CD4-positive, alpha-beta T cell treated with Interleukin-1 beta for 1 hour (primary cell): Measurements from ENCODE around the gene CDH8.
A peak's percentile ranks its signal among the peaks of the same experiment; 100 is the strongest.
"Not testable (repeated sequence)": the region's sequence is repeated elsewhere in the genome, so short reads cannot be mapped to it uniquely, and the experiment has no call there.

Experiments
- DNase-seq, 2 donors: peaks; one replicate each; pipeline ENCODE4 v3.0.0-alpha.2; 2020 to 2022

The CDH8 gene

DNA sequence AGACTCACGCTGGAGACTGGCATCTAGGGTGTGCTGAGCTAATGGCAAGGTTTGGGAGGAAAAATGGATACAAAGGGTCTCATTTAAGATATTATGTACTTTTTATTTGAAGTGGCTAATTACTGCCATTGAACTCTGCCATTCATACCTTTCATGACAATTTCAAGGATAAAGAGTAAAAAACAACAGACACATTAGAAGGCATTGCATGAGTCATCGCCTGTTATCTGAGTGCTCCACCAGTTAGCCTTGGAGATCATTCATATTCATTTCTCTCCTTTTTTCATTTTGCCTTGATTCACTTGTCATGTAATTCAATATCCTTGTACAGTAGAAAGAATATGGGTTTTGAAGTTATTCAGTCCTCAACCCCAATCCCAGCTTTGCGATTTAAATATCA is 109.5 kb downstream of the CDH8 start:
- no peak for DNase-seq

DNA sequence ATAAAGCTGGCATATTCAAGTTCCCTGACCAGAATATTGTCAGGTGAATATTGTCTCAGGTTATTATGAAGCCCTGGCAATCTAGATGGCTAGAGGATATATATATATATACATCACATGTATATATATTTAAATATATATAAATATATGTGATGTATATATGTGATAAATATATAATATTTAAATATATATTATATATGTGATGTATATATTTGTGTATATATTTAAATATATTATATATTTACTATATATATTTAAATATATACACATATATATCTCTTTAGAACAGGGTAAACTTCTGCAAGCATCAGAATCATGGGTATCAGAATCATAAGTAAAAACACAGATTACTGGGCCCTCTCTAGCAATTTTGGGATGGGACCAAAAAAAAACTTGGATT is 112.6 kb downstream of the CDH8 start:
- no peak for DNase-seq

DNA sequence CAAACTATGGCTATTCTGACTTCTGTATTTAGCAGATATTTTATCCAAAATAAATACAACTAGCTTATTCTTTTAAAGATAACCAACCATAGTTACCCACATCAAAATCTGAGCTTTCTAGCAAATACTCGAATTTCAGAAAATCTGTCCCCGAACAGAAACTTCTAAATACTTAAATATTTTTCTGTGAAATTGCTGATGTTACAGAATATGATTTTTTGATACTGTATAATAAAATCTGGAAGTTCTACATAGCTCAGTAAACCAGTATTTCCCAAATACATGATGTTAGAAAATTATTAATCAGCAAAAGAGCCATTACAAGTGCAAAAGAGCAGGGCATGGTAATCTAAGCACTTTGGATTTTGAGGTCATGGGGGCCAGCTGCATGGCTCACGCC is 114.9 kb downstream of the CDH8 start:
- DNase-seq = no peak

- not testable (repeated sequence) for DNase-seq
Observed at GRCh38 chr16:61917865-61918826, 118.1 kb downstream of the CDH8 start.

- DNase-seq = no peak
Observed at GRCh38 chr16:61915569-61915968, 120.7 kb downstream of the CDH8 start.

- no peak for DNase-seq
Observed at GRCh38 chr16:61909074-61909473, 127.2 kb downstream of the CDH8 start.

- DNase-seq = no peak
Observed at GRCh38 chr16:61908426-61908825, 127.8 kb downstream of the CDH8 start.

DNA sequence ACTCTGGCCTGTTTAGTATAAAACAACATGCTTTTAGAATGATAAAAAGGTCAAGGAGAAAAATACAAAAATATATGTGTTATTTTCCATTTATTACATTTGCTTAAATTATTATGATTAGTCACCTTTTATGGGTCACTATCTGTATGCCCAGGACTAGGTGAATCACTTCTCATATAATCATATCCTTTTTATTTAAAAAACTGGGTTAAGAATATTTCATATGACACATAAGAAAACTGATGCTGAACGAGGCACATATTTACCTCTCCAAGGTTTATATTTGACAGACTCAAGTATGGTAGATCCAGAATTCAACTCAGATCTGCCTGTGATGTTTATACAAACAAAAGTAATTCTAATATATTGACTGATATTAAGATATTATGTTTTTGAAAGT is 134.5 kb downstream of the CDH8 start:
- no peak for DNase-seq

DNA sequence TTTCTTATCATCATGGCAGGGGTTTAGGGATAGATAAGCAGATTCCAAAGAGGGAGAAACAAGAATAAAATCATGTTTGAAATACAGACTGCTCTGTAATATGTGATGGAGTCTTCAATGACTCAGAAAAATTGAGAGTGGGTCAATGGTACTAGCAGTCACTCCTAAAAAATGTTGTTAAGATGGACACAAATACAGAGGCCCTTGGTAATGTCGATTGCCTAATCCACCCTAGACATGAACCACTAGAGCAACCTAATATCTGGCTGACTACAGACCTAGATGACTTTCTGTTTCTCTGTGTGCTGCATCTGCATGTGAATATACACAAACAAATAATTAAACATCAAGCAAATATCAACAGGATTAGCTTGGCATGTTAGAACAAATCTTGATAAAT is 135.8 kb downstream of the CDH8 start:
- DNase-seq = no peak

GRCh38 chr16:61897657-61898056 is 138.6 kb downstream of the CDH8 start:
- DNase-seq = no peak

- no peak for DNase-seq
Observed at GRCh38 chr16:61892531-61892930, 143.7 kb downstream of the CDH8 start.

GRCh38 chr16:61891460-61891859 is 144.8 kb downstream of the CDH8 start:
- DNase-seq = no peak

- DNase-seq = no peak
Observed at GRCh38 chr16:61890386-61890785, 145.9 kb downstream of the CDH8 start.

DNA sequence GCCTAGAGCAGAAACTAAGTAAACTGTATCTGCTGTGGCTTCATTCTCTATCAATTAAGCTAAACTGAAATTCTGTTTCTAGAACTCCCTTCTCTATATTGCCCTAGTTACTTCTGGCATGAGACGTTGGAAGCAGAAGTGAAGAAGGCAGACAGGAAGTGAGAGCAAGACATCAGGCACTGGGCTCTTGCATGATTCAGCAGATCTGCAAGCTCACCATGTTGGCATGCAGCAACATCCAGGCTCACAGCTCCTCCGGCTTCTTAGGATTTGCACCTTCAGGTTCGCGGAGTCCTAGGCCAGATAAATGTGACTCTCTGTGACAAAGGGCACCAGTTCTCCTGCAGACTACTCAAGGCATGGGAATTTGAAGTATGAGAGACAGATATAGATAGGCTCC is 148.3 kb downstream of the CDH8 start:
- peak in 1 of 2 donors; percentile 19 for DNase-seq

DNA sequence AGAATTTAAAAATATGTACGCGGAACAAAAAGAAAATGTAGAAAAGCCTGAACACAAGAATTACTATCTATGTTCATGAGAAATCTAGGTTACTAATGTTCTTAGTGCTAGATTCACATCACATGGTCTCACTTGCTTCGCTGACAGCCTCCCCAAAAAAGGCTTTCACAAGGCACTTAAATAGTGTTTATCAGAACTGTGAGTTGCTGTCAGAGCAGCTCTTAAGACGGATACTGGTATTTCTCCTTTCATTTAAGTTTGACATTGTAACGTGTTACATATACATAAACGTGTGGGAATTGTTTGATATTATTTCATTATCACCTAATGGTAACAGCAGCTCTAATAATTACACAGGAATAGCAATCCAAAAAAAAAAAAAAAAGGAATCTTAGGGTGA is 150.9 kb downstream of the CDH8 start:
- DNase-seq = no peak

GRCh38 chr16:61879306-61879705 is 156.9 kb downstream of the CDH8 start:
- no peak for DNase-seq

- DNase-seq = no peak
Observed at GRCh38 chr16:61877436-61877835, 158.8 kb downstream of the CDH8 start.

- no peak for DNase-seq
Observed at GRCh38 chr16:61872778-61873119, 163.5 kb downstream of the CDH8 start.

GRCh38 chr16:61871837-61872777 is 164.1 kb downstream of the CDH8 start:
- no peak for DNase-seq

DNA sequence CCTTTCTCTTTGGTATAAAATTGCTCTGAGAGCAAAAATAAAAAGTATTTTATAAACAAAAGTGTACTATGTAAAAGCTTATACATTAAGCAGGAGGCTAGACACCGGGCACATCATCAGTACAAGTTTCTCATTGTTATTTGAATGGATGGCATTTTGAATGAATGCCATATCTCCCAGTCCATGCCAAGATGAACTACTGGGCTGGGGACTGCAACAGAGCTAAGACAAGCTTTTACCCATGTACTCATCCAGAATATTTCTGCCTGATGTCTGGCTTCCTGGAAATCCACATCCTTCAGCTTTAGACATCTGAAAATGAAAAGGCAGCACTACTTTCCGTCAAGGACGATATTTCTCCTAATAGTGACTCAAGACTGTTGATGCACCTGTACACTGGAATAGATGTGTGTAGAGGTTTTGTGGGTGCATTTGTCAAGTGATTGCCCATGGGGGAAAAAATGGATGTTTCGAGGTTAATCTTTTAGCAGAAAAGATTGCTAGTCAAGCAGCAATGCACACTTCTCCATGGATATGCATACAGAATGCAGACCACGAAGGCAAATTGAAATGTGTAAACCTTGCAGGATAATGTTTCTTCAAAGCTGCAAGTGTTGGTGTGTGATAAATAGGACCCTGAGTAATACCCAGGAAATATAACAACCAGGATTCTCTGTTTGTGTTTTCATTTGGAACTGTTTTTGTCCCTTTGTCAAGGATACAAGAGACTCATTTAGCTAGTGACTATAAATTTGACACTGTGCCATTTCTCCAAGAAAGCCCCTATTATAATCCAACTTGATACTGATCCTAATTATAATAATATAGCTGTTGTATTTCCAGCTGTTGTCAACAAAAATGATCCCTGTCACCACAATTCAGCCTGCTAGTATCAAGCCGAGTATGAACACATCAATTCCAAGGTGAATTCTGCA is 173.8 kb downstream of the CDH8 start:
- DNase-seq = no peak

GRCh38 chr16:61858988-61859387 is 177.2 kb downstream of the CDH8 start:
- DNase-seq = no peak

DNA sequence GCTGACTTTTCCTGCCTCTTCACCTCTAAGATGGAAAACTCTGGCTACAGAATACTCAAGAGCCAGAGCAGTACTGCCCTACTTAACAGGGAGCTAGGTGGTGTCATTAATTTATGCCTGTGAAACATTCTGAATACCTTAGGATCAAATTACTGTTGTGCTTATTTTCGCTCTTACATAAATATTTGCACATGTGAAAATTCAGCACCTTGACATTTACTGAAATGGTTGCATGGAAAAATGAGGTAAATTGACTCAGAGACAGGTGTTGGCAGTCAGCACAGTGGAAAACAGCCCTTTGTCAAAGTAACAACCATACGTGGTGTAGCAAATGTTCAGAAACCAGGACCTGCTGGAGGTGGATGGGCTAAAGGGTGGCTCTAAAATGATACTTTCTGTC is 193.6 kb downstream of the CDH8 start:
- DNase-seq = no peak
